K562 (cell line): ENCODE measurements around the gene ZSCAN26. TPM values are rescaled to one million over a fixed set of nuclear protein-coding genes. Genes with fewer than 3 reads are reported as not detected.

Experiments used
- ARID1B ChIP-seq: fragments of 450-650 bp; IDR thresholded peaks from 2 replicates; pipeline ENCODE4 v1.6.1; 2016; ENCODE audit warnings: antibody characterized with exemption, mild to moderate bottlenecking, inconsistent platforms
- BRD9 ChIP-seq: fragments of 450-650 bp; IDR thresholded peaks from 2 replicates; pipeline ENCODE4 v1.6.1; 2018; ENCODE audit warnings: low read depth; ENCODE audit not compliant: partially characterized antibody
- CSDE1 ChIP-seq, 2 experiments: fragments of 450-650 bp; IDR thresholded peaks; 2 replicates each; pipeline ENCODE4 v1.6.1; 2016; ENCODE audit warnings: mild to moderate bottlenecking in 1 of 2
- HDAC3 ChIP-seq: fragments of 450-650 bp; IDR thresholded peaks from 2 replicates; pipeline ENCODE4 v1.6.1; 2018; ENCODE audit warnings: borderline replicate concordance, mild to moderate bottlenecking, moderate library complexity; ENCODE audit not compliant: partially characterized antibody
- HLTF ChIP-seq: fragments of 450-650 bp; IDR thresholded peaks from 2 replicates; pipeline ENCODE4 v1.6.1; 2016
- KAT8 ChIP-seq: fragments of 450-650 bp; IDR thresholded peaks from 2 replicates; pipeline ENCODE4 v1.6.1; 2016; ENCODE audit warnings: low read depth, mild to moderate bottlenecking
- NCOA6 ChIP-seq: fragments of 450-650 bp; IDR thresholded peaks from 2 replicates; pipeline ENCODE4 v1.6.1; 2017; ENCODE audit warnings: mild to moderate bottlenecking
- SMARCA4 ChIP-seq: fragments of 450-650 bp; IDR thresholded peaks from 2 replicates; pipeline ENCODE4 v1.6.1; 2016
- XRCC3 ChIP-seq: fragments of 450-650 bp; IDR thresholded peaks from 2 replicates; pipeline ENCODE4 v1.6.1; 2017; ENCODE audit warnings: mild to moderate bottlenecking, moderate library complexity
- ZBTB8A ChIP-seq: fragments of 450-650 bp; IDR thresholded peaks from 2 replicates; pipeline ENCODE4 v1.6.1; 2018; ENCODE audit warnings: mild to moderate bottlenecking, moderate library complexity; ENCODE audit not compliant: partially characterized antibody
- ZNF445 ChIP-seq: fragments of 250-450 bp; sonication (Bioruptor Pico); IDR thresholded peaks from 2 replicates; pipeline ENCODE4 v1.4.0; 2020; ENCODE audit warnings: low read depth, mild to moderate bottlenecking, moderate library complexity
- ZZZ3 ChIP-seq: fragments of 450-650 bp; IDR thresholded peaks from 2 replicates; pipeline ENCODE4 v1.6.1; 2016; ENCODE audit warnings: antibody characterized with exemption, mild to moderate bottlenecking, moderate library complexity
- polyA plus RNA-seq, 8 experiments: library from polyadenylated mRNA; depleted of rRNA in 4 of 8; stranded (reverse) in 5 of 8; unstranded in 3 of 8; fragments of >200 nt; fragmentation: Nextera tagmentation in 2 of 8; fragmentation: Illumina TruSeq in 1 of 8; extraction: Ambion mirVana in 2 of 8; extraction: Trizol in 1 of 8; gene quantifications; 2 replicates each; pipeline versions ENCODE4 v1.2.1 to v1.2.3, GENCODE V29; 2011 to 2014; ENCODE audit warnings: inconsistent platforms in 1 of 8, missing spikeins in 1 of 8
- total RNA-seq, 7 experiments: library from RNA; depleted of rRNA in 6 of 7; stranded (reverse); fragments of >200 nt in 6 of 7; fragmentation: Illumina TruSeq in 2 of 7; extraction: Trizol in 2 of 7; gene quantifications; 2 replicates each; pipeline versions ENCODE4 v1.2.1 to v1.2.3, GENCODE V29; 2011 to 2021; ENCODE audit warnings: low replicate concordance in 1 of 7
- TF ChIP-seq, protein P1 (sequence below): IDR thresholded peaks from 2 replicates; pipeline ENCODE4 v1.6.1; 2011; ENCODE audit not compliant: insufficient read length; ENCODE audit errors: extremely low read depth
- TF ChIP-seq, protein P2 (sequence below), 2 experiments: fragments of 450-650 bp; IDR thresholded peaks; 2 replicates each; pipeline ENCODE4 v1.6.1; 2018; ENCODE audit warnings: mild to moderate bottlenecking in 2 of 2, low read depth in 1 of 2; ENCODE audit not compliant: partially characterized antibody in 2 of 2
- TF ChIP-seq, protein P3 (sequence below): fragments of 250-450 bp; sonication (Bioruptor Pico); IDR thresholded peaks from 2 replicates; pipeline ENCODE4 v1.4.0; 2020; ENCODE audit warnings: mild to moderate bottlenecking, moderate library complexity, borderline replicate concordance
- TF ChIP-seq, protein P4 (sequence below): fragments of 450-650 bp; IDR thresholded peaks from 2 replicates; pipeline ENCODE4 v1.7.0; 2016; ENCODE audit warnings: borderline replicate concordance
- TF ChIP-seq, protein P5 (sequence below): fragments of 250-450 bp; sonication (Bioruptor Pico); IDR thresholded peaks from 2 replicates; pipeline ENCODE4 v1.9.0; 2021; ENCODE audit warnings: mild to moderate bottlenecking

Gene ZSCAN26
- total and polyA plus RNA-seq, 9 of the 15 experiments (the other 6 are each of a cell fraction or from before 2014, with no cell fraction given), result 5.9 to 14.2 (median 10.5) TPM

DNA sequence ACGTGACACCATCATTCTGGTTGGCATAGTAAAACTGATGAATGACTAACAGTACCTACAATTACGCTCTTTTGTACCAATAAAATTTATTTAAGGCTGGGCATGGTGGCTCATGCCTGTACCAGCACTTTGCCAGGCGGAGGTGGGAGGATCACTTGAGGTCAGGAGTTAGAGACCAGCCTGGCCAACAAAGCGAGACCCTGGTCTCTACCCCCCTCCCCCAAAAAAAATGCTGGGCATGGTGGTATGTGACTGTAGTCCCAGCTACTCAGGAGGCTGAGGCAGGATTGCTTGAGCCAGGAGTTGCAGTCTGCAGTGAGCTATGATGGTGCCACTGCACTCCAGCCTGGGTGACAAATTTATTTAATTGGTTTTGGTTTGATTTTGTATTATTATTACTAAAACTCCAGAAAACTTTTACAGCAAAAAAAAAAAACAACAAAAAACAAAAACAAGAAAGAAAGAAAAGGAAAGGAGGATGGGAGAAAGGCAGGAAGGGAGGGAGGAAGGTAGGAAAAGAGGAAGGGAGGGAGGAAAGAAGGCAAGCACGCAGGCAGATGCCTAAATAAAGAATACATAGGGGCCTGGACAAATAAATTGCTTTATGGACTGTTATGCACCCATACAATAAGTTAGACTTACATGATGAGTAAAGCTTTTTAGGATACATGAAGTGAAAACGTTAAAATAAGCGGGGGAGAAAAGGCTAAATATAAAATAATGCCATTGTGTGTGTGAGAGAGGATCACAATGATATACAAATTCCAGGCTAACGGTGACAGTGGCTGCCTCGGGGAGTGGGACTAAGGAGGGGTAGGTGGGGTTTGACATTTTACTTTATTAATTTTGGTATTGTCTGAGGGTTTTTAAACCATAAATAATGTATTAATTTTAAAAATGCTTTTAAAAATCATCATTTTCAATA, 42.5 kb upstream of the ZSCAN26 start (continued):
- peak; percentile 61 for TF ChIP-seq BRD9
- TF ChIP-seq KAT8, result 0 out of 2 replicates have a peak, but pooled peaks have one; percentile 15
- TF ChIP-seq ARID1B, result no peak
- peak; percentile 33 for TF ChIP-seq ZBTB8A
- TF ChIP-seq XRCC3, result no peak
- 0 out of 2 replicates have a peak, but pooled peaks have one; percentile 9 for TF ChIP-seq SMARCA4
- 0 out of 4 replicates have a peak, but pooled peaks have one; percentile 14 to 55 for TF ChIP-seq CSDE1 (IDR thresholded peaks at IDR 0.05)
- TF ChIP-seq, protein P1, sequence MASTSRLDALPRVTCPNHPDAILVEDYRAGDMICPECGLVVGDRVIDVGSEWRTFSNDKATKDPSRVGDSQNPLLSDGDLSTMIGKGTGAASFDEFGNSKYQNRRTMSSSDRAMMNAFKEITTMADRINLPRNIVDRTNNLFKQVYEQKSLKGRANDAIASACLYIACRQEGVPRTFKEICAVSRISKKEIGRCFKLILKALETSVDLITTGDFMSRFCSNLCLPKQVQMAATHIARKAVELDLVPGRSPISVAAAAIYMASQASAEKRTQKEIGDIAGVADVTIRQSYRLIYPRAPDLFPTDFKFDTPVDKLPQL, result no peak
- no peak for TF ChIP-seq ZNF445
- 0 out of 2 replicates have a peak, but pooled peaks have one; percentile 9 for TF ChIP-seq NCOA6
- TF ChIP-seq, protein P2, sequence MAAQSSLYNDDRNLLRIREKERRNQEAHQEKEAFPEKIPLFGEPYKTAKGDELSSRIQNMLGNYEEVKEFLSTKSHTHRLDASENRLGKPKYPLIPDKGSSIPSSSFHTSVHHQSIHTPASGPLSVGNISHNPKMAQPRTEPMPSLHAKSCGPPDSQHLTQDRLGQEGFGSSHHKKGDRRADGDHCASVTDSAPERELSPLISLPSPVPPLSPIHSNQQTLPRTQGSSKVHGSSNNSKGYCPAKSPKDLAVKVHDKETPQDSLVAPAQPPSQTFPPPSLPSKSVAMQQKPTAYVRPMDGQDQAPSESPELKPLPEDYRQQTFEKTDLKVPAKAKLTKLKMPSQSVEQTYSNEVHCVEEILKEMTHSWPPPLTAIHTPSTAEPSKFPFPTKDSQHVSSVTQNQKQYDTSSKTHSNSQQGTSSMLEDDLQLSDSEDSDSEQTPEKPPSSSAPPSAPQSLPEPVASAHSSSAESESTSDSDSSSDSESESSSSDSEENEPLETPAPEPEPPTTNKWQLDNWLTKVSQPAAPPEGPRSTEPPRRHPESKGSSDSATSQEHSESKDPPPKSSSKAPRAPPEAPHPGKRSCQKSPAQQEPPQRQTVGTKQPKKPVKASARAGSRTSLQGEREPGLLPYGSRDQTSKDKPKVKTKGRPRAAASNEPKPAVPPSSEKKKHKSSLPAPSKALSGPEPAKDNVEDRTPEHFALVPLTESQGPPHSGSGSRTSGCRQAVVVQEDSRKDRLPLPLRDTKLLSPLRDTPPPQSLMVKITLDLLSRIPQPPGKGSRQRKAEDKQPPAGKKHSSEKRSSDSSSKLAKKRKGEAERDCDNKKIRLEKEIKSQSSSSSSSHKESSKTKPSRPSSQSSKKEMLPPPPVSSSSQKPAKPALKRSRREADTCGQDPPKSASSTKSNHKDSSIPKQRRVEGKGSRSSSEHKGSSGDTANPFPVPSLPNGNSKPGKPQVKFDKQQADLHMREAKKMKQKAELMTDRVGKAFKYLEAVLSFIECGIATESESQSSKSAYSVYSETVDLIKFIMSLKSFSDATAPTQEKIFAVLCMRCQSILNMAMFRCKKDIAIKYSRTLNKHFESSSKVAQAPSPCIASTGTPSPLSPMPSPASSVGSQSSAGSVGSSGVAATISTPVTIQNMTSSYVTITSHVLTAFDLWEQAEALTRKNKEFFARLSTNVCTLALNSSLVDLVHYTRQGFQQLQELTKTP (IDR thresholded peaks at IDR 0.05; ENCODE audit: low read depth in 1 of 2, partially characterized antibody in 2 of 2), result peak in 1 of 2 experiments; percentile 57
- TF ChIP-seq, protein P3, sequence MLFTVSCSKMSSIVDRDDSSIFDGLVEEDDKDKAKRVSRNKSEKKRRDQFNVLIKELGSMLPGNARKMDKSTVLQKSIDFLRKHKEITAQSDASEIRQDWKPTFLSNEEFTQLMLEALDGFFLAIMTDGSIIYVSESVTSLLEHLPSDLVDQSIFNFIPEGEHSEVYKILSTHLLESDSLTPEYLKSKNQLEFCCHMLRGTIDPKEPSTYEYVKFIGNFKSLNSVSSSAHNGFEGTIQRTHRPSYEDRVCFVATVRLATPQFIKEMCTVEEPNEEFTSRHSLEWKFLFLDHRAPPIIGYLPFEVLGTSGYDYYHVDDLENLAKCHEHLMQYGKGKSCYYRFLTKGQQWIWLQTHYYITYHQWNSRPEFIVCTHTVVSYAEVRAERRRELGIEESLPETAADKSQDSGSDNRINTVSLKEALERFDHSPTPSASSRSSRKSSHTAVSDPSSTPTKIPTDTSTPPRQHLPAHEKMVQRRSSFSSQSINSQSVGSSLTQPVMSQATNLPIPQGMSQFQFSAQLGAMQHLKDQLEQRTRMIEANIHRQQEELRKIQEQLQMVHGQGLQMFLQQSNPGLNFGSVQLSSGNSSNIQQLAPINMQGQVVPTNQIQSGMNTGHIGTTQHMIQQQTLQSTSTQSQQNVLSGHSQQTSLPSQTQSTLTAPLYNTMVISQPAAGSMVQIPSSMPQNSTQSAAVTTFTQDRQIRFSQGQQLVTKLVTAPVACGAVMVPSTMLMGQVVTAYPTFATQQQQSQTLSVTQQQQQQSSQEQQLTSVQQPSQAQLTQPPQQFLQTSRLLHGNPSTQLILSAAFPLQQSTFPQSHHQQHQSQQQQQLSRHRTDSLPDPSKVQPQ (CRISPR knock-in tag), result no peak
- 0 out of 2 replicates have a peak, but pooled peaks have one; percentile 68 for TF ChIP-seq HLTF
- TF ChIP-seq, protein P4, sequence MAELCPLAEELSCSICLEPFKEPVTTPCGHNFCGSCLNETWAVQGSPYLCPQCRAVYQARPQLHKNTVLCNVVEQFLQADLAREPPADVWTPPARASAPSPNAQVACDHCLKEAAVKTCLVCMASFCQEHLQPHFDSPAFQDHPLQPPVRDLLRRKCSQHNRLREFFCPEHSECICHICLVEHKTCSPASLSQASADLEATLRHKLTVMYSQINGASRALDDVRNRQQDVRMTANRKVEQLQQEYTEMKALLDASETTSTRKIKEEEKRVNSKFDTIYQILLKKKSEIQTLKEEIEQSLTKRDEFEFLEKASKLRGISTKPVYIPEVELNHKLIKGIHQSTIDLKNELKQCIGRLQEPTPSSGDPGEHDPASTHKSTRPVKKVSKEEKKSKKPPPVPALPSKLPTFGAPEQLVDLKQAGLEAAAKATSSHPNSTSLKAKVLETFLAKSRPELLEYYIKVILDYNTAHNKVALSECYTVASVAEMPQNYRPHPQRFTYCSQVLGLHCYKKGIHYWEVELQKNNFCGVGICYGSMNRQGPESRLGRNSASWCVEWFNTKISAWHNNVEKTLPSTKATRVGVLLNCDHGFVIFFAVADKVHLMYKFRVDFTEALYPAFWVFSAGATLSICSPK, result peak; percentile 69; the same call in 1 of the 2 replicates
- TF ChIP-seq, protein P5, sequence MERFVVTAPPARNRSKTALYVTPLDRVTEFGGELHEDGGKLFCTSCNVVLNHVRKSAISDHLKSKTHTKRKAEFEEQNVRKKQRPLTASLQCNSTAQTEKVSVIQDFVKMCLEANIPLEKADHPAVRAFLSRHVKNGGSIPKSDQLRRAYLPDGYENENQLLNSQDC (CRISPR knock-in tag), result no peak
- TF ChIP-seq ZZZ3, result 0 out of 2 replicates have a peak, but pooled peaks have one; percentile 37
- TF ChIP-seq HDAC3, result peak; percentile 29
